BJ (cell line): ENCODE data around the gene MRPL40. TPM values are rescaled to one million over a fixed set of nuclear protein-coding genes. Genes with fewer than 3 reads are reported as not detected.

Experiments used
- CTCF ChIA-PET: fragments of 350-600 bp; formaldehyde crosslinking; extraction: SDS; loops from one replicate; lab custom pipeline; 2021; ENCODE audit warnings: antibody characterized with exemption, inconsistent platforms; lab: Yijun Ruan, JAX
- POLR2A ChIA-PET: fragments of 300-600 bp; sonication (Branson Sonifier 250); formaldehyde crosslinking; extraction: SDS; loops from one replicate; lab custom pipeline; 2021; ENCODE audit warnings: antibody characterized with exemption; lab: Charles Lee
- DNase-seq: peaks from one replicate; pipeline ENCODE4 v3.0.0-alpha.2; 2011; ENCODE audit warnings: low read depth
- H3K27me3 ChIP-seq: 2 replicates; pipeline ENCODE4 v1.6.0; 2011; ENCODE audit warnings: low read length; ENCODE audit not compliant: control insufficient read depth, insufficient read depth
- H3K36me3 ChIP-seq: 2 replicates; pipeline ENCODE4 v1.5.1; 2011; ENCODE audit warnings: low read length; ENCODE audit not compliant: control insufficient read depth, insufficient read depth
- H3K4me3 ChIP-seq: 2 replicates; pipeline ENCODE4 v1.5.1; 2011; ENCODE audit warnings: low read depth, mild to moderate bottlenecking, control low read depth, low read length
- polyA plus RNA-seq: library from polyadenylated mRNA; depleted of rRNA; stranded (reverse); fragments of >200 nt; gene quantifications from 2 replicates; pipeline ENCODE4 v1.2.3, GENCODE V29; 2011
- TF ChIP-seq, protein P1 (sequence below): IDR thresholded peaks from 2 replicates; pipeline ENCODE4 v1.5.1; 2011; ENCODE audit warnings: low read depth, mild to moderate bottlenecking, control low read depth, inconsistent platforms, low read length, moderate library complexity; ENCODE audit not compliant: insufficient read depth

Gene MRPL40
- polyA plus RNA-seq, 1 experiment, result 35.5 TPM

DNA sequence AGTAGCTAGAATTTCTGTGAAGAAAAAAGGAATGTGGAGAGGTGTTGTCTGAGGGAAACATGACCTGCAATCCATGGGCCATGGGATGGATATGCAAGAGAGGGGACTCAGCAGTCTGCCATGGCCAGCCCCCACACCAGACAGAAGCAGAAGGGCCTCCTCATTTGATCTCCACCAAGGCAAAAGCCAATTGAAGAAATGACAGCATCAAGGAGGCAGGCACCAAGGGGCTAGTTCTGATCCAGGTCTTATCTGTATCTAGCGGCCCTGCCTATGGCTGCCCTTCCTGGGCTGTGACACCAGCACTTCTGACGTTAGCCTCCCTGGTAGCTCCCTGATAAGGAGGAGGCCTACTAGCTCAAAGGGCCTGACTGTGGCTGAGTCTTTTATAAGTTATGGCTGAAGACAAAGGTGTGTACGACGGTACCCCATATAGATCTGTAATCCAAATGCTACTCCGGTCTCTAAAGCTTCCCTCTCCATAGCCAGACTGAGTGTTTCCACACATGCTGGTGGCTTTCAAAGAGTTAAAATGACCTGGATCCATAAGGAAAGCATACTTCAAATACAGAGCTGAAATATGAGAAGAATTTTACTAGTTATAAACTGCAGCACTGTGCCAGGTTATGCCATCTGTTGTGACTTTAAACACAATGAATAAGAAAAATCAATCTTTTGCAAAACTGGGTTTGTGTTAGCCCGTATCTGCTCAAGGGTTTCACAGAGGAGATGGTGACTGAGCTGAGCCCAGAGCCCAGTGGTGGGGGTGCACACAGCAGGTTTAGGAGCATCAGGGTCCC lies 35.2 kb upstream of the MRPL40 start:
- H3K27me3 ChIP-seq, result no peaks in the 10 kb centered on the region
- peaks cover 37% of the 10 kb centered on the region for H3K36me3 ChIP-seq
- DNase-seq, result no peak
- ChIA-PET POLR2A (no interaction called here), CTCF (interaction anchor here (0.6 to 1.5 kb wide), 2 partner anchors 10 to 124 kb away, joined by 3 read pairs; no protein-coding TSS in a partner anchor)
- TF ChIP-seq, protein P1, sequence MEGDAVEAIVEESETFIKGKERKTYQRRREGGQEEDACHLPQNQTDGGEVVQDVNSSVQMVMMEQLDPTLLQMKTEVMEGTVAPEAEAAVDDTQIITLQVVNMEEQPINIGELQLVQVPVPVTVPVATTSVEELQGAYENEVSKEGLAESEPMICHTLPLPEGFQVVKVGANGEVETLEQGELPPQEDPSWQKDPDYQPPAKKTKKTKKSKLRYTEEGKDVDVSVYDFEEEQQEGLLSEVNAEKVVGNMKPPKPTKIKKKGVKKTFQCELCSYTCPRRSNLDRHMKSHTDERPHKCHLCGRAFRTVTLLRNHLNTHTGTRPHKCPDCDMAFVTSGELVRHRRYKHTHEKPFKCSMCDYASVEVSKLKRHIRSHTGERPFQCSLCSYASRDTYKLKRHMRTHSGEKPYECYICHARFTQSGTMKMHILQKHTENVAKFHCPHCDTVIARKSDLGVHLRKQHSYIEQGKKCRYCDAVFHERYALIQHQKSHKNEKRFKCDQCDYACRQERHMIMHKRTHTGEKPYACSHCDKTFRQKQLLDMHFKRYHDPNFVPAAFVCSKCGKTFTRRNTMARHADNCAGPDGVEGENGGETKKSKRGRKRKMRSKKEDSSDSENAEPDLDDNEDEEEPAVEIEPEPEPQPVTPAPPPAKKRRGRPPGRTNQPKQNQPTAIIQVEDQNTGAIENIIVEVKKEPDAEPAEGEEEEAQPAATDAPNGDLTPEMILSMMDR, result no peak
- H3K4me3 ChIP-seq, result no peak overlapping the region

GRCh38 chr22:19397734-19398104 lies 34.6 kb upstream of the MRPL40 start:
- Histone ChIP-seq H3K4me3 (no peak overlapping the region), H3K36me3 (peaks cover 33% of the 10 kb centered on the region), H3K27me3 (no peaks in the 10 kb centered on the region)
- CTCF ChIA-PET, result no interaction called here
- DNase-seq, result no peak
- POLR2A ChIA-PET, result no interaction called here
- TF ChIP-seq, protein P1, result no peak

DNA sequence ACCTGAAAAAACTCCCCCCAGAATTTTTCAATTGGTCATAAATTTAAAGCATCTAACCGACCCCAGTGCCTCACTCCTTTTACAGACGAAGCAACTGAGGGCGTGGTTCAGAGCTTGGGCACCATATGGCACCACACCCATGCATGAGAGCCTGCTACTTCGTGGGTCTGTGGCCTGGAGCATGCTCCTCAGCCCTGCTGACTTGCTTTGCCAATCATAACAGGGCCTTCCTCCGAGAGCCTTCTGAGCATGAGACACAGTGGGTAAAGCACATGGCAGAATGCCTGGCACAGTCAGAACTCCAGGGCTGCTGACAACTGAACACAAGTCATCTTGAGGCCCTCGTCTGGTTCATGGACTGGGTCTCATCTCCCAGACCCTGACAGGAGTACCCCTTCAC lies 34.1 kb upstream of the MRPL40 start:
- TF ChIP-seq, protein P1, result no peak
- Histone ChIP-seq H3K4me3 (no peak overlapping the region), H3K27me3 (no peaks in the 10 kb centered on the region), H3K36me3 (peaks cover 30% of the 10 kb centered on the region)
- no peak for DNase-seq
- POLR2A ChIA-PET, result no interaction called here
- CTCF ChIA-PET, result no interaction called here

DNA sequence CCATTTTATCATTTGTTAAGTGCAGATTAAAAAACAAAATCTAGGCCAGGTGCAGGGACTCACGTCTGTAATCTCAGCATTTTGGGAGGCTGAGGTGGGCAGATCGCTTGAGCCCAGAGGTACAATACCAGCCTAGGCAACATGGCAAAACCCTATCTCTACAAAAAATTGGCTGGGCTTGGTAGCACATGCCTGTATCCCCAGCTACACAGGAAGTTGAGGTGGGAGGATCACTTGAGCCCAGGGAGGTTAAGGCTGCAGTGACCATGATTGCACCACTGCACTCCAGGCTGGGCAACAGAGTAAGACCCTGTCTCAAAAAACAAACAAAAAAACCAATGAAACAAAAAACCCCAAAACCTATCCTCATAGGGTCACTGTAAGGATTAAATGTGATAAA lies 33.7 kb upstream of the MRPL40 start:
- CTCF ChIA-PET, result interaction anchor here (0.6 kb wide), 2 partner anchors 28 to 1344 kb away, joined by 3 to 4 read pairs; no protein-coding TSS in a partner anchor
- no peak for DNase-seq
- Histone ChIP-seq H3K4me3 (no peak overlapping the region), H3K27me3 (no peaks in the 10 kb centered on the region), H3K36me3 (peaks cover 30% of the 10 kb centered on the region)
- TF ChIP-seq, protein P1, result no peak
- POLR2A ChIA-PET, result no interaction called here

DNA sequence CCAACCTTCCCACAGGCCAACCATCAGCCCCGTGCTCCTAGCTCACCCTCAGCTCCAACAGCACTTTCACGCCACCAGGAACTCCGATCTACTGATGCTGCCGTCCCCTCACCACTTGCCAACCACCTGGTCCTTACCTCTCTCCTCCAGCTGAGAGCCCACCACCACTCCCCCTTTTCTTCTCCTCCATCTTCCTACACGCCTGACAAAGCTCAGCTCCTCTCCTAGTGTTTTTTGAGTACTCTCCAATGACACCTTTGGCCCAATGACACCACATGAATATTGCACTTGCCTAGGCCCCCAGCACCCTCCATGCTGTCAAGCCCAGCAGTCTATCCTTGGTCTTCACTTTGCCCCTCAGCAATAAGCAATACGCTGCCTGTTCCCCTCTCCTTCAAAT lies 31.5 kb upstream of the MRPL40 start:
- no peak overlapping the region for H3K4me3 ChIP-seq
- DNase-seq, result no peak
- H3K27me3 ChIP-seq, result no peaks in the 10 kb centered on the region
- CTCF ChIA-PET, result interaction anchor here (1.1 kb wide), 1 partner anchor 256 kb away, joined by 5 read pairs; the partner anchor contains the start of gene ESS2
- H3K36me3 ChIP-seq, result peaks cover 17% of the 10 kb centered on the region
- POLR2A ChIA-PET, result no interaction called here
- TF ChIP-seq, protein P1, result no peak
